Measurements from ENCODE around the gene ATG7. TPM values are rescaled to one million over a fixed set of nuclear protein-coding genes. Genes with fewer than 3 reads are reported as not detected.

ATG7 gene, protein sequence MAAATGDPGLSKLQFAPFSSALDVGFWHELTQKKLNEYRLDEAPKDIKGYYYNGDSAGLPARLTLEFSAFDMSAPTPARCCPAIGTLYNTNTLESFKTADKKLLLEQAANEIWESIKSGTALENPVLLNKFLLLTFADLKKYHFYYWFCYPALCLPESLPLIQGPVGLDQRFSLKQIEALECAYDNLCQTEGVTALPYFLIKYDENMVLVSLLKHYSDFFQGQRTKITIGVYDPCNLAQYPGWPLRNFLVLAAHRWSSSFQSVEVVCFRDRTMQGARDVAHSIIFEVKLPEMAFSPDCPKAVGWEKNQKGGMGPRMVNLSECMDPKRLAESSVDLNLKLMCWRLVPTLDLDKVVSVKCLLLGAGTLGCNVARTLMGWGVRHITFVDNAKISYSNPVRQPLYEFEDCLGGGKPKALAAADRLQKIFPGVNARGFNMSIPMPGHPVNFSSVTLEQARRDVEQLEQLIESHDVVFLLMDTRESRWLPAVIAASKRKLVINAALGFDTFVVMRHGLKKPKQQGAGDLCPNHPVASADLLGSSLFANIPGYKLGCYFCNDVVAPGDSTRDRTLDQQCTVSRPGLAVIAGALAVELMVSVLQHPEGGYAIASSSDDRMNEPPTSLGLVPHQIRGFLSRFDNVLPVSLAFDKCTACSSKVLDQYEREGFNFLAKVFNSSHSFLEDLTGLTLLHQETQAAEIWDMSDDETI
- total RNA-seq (20.5 and 22.9 TPM in 2 replicates), polyA plus RNA-seq (22.2 and 24.1 TPM in 2 replicates)

DNA sequence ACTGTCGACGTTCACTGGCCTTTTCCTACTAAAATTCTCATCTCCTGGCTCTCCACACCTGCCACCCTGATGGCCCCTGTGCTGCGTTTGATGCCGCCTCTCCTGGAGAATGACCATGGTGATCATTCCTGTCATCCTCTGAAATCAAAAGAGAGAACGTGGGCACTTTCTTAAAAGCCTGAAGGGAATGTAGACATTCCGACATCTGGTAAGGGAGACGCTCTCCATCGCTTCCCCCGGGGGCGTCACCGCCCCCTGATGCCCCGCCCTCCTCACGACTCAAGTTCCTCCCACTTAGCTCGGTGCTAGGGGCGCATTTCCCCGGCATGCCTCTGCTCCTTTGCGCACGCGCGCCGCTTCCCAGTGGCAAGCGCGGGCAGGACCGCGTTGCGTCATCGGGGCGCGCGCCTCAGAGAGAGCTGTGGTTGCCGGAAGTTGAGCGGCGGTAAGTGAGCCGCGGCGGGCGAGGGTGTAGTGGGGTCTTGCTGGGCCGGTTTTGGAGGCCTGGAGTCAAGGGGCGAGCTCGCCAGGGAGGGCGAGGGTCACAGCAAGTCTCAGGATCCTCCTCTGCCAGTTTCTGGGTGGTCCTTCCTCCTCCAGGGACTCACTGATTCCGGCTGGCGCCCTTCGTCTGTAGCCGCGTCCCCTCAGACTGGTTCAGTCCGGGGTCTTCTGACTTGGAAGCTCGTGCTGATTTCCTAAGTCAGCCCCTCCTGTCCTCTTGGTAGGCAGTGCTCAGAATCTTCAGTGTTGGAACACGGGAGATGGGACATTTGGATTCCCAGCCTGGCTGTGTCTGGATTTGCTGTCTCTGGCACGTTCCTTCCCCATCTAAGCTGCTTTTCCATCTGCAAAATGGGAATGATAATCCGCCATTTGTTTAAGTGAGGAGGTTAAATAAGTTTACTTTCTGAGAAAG, at the start of gene ATG7:
Gene ATG7, plus strand, starts transcription at position 412 of the 919 bp plus-strand sequence. CDS start 26,299 bp downstream, outside the sequence.
- Histone ChIP-seq H3K36me3 (no peaks in the 10 kb centered on the region), H3K4me3 (peak within 1 kb of the TSS; percentile 61), H3K4me1 (ENCODE audit: low read depth) (no peaks in the 10 kb centered on the region), H3K27me3 (peaks cover 4% of the 10 kb centered on the region), H3K27ac (peak within 1 kb of the TSS; percentile 72), H3K9me3 (ENCODE audit: low read depth) (no peaks in the 10 kb centered on the region)
- DNase-seq (ENCODE audit: low read depth in 1 of 2, low spot score in 1 of 2) = peak; percentile 98
- TF ChIP-seq, protein P1, sequence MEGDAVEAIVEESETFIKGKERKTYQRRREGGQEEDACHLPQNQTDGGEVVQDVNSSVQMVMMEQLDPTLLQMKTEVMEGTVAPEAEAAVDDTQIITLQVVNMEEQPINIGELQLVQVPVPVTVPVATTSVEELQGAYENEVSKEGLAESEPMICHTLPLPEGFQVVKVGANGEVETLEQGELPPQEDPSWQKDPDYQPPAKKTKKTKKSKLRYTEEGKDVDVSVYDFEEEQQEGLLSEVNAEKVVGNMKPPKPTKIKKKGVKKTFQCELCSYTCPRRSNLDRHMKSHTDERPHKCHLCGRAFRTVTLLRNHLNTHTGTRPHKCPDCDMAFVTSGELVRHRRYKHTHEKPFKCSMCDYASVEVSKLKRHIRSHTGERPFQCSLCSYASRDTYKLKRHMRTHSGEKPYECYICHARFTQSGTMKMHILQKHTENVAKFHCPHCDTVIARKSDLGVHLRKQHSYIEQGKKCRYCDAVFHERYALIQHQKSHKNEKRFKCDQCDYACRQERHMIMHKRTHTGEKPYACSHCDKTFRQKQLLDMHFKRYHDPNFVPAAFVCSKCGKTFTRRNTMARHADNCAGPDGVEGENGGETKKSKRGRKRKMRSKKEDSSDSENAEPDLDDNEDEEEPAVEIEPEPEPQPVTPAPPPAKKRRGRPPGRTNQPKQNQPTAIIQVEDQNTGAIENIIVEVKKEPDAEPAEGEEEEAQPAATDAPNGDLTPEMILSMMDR (IDR thresholded peaks at IDR 0.05; ENCODE audit: low read depth, low read length) = no peak

DNA sequence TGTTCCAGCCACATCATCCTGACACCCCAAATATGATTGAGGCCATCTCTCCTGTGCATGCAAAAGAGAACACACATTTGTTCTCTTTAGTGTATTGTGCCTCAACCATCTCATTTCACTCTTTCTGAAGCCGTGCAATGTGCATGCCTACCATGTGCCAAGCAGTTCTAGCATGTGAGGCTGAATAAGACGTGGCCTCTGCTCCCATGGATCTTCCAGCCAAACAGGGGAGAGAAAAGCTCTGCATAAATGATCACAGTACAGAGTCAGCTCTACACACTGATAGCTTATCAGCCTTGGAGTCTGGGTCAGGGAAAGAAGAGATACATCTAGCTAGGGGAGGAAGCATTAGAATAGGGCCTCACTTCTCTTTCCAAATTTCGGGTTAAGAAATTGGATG, 48.2 kb upstream of the ATG7 start:
- Histone ChIP-seq H3K36me3 (no peaks in the 10 kb centered on the region), H3K9me3 (ENCODE audit: low read depth) (no peaks in the 10 kb centered on the region), H3K4me3 (no peak overlapping the region), H3K4me1 (ENCODE audit: low read depth) (no peaks in the 10 kb centered on the region), H3K27ac (no peak overlapping the region), H3K27me3 (no peaks in the 10 kb centered on the region)
- TF ChIP-seq, protein P1 (IDR thresholded peaks at IDR 0.05; ENCODE audit: low read depth, low read length) = no peak
- DNase-seq (ENCODE audit: low read depth in 1 of 2, low spot score in 1 of 2) = no peak

DNA sequence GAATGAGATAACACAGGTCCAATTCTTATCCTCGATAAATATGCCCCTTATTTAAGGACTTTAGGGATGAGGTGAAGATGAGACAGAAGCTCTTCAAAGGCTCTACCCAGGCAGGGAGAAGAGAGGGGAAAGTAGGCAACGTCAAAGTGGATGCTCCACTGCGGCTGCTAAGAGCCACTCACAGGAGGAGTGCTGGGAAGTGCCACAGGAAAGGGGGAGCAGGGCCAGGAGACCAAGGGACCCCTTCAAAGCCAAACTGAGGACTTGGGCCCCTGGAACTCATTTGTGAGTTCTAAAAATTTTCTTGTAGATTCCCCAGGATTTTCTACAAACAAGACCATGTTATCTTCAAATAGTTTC, 47.3 kb upstream of the ATG7 start:
- Histone ChIP-seq H3K27me3 (no peaks in the 10 kb centered on the region), H3K27ac (no peak overlapping the region), H3K36me3 (no peaks in the 10 kb centered on the region), H3K4me3 (no peak overlapping the region), H3K9me3 (ENCODE audit: low read depth) (no peaks in the 10 kb centered on the region), H3K4me1 (ENCODE audit: low read depth) (no peaks in the 10 kb centered on the region)
- TF ChIP-seq, protein P1 (IDR thresholded peaks at IDR 0.05; ENCODE audit: low read depth, low read length) = no peak
- no peak for DNase-seq (ENCODE audit: low read depth in 1 of 2, low spot score in 1 of 2)

DNA sequence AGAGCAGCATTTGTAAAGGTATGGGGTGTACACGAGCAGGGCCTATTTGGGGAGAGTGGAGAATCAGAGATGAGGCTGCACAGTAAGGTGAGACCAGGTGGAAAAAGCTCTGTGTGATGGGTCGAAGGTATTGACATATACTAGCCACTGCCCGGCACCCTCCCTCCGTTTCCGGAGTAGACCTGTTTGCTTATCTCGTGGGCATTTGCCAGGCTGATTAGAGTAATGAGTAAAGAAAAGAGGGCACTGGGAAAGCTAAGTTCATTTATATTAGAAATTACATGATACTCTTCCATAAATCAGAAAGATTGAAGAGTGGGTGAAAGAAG, 46.2 kb upstream of the ATG7 start:
- H3K27ac ChIP-seq = no peak overlapping the region
- H3K4me3 ChIP-seq = no peak overlapping the region
- no peaks in the 10 kb centered on the region for H3K27me3 ChIP-seq
- no peaks in the 10 kb centered on the region for H3K9me3 ChIP-seq (ENCODE audit: low read depth)
- no peak for DNase-seq (ENCODE audit: low read depth in 1 of 2, low spot score in 1 of 2)
- H3K4me1 ChIP-seq (ENCODE audit: low read depth) = no peaks in the 10 kb centered on the region
- TF ChIP-seq, protein P1 (IDR thresholded peaks at IDR 0.05; ENCODE audit: low read depth, low read length) = no peak
- H3K36me3 ChIP-seq = no peaks in the 10 kb centered on the region

DNA sequence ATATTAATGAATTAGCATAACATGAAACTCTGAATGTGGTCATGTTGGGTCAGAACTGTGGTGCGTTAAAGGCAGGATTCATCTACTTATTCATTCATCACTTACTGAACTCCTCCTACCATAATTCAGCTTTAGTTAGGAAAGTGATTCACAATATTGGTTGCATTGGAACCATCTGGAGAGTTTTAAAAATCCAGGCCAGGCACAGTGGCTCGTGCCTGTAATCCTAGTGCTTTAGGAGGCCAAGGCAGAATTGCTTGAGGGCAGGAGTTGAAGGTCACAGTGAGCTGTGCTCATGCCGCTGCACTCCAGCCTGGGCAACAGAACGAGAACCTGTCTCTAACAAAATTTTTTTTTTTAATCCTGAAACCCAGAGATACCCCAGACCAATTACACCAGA, 44.2 kb upstream of the ATG7 start:
- no peak overlapping the region for H3K4me3 ChIP-seq
- TF ChIP-seq, protein P1 (IDR thresholded peaks at IDR 0.05; ENCODE audit: low read depth, low read length) = no peak
- no peaks in the 10 kb centered on the region for H3K4me1 ChIP-seq (ENCODE audit: low read depth)
- no peaks in the 10 kb centered on the region for H3K36me3 ChIP-seq
- no peak for DNase-seq (ENCODE audit: low read depth in 1 of 2, low spot score in 1 of 2)
- no peak overlapping the region for H3K27ac ChIP-seq
- peaks cover 10% of the 10 kb centered on the region for H3K27me3 ChIP-seq
- no peaks in the 10 kb centered on the region for H3K9me3 ChIP-seq (ENCODE audit: low read depth)

Data from cardiac muscle cell (in vitro differentiated cells and primary cell).